HEK293 (cell line): Measurements from ENCODE around the gene OR10R2.

Experiments
- CTCF ChIA-PET: fragments of 350-600 bp; formaldehyde crosslinking; extraction: SDS; loops from one replicate; lab custom pipeline; 2021; ENCODE audit warnings: antibody characterized with exemption; lab: Yijun Ruan, JAX
- POLR2A ChIA-PET: fragments of 300-600 bp; formaldehyde crosslinking; extraction: SDS; loops from one replicate; lab custom pipeline; 2020; ENCODE audit warnings: antibody characterized with exemption, inconsistent platforms; lab: Yijun Ruan, JAX
- H3K27ac ChIP-seq: fragments of 200-500 bp; sonication (Bioruptor generic); 2 replicates; pipeline ENCODE4 v1.5.1; 2014; ENCODE audit warnings: low read depth, low read length, control low read depth, inconsistent platforms; ENCODE audit errors: extremely low read depth
- H3K36me3 ChIP-seq, 2 experiments: fragments of 200-500 bp in 1 of 2; sonication (Bioruptor generic) in 1 of 2; 1 replicate in 1 of 2; 2 replicates in 1 of 2; pipeline ENCODE4 v1.5.1; 2014 to 2017; ENCODE audit warnings: inconsistent platforms in 2 of 2, low read length in 2 of 2; ENCODE audit not compliant: control insufficient read depth in 2 of 2, insufficient read depth in 1 of 2
- H3K4me1 ChIP-seq: fragments of 200-500 bp; sonication (Bioruptor generic); 2 replicates; pipeline ENCODE4 v1.5.1; 2014; ENCODE audit warnings: mild to moderate bottlenecking, low read length, inconsistent platforms; ENCODE audit not compliant: control insufficient read depth, insufficient read depth
- H3K4me3 ChIP-seq: 2 replicates; pipeline ENCODE4 v1.5.1; 2011; ENCODE audit warnings: low read depth, mild to moderate bottlenecking, control low read depth, low read length, moderate library complexity
- H3K9me3 ChIP-seq: fragments of 200-500 bp; sonication (Bioruptor generic); 2 replicates; pipeline ENCODE4 v1.5.1; 2014; ENCODE audit warnings: low read depth, low read length, inconsistent platforms; ENCODE audit not compliant: control insufficient read depth, insufficient read depth
- ELK4 ChIP-seq: IDR thresholded peaks from 2 replicates; pipeline ENCODE4 v1.6.1; 2011; ENCODE audit warnings: mild to moderate bottlenecking, low read depth, low read length, borderline replicate concordance
- PBX3 ChIP-seq: sonication (generic); formaldehyde crosslinking; IDR thresholded peaks from 2 replicates; pipeline ENCODE4 v1.8.1; 2022; ENCODE audit warnings: mild to moderate bottlenecking, moderate library complexity, missing genetic modification reagents
- SCRT1 ChIP-seq: fragments of 450-650 bp; formaldehyde crosslinking; IDR thresholded peaks from 2 replicates; pipeline ENCODE4 v1.5.1; 2016; ENCODE audit warnings: missing biosample characterization, missing genetic modification characterization, borderline replicate concordance
- SP7 ChIP-seq: fragments of 450-650 bp; formaldehyde crosslinking; IDR thresholded peaks from 2 replicates; pipeline ENCODE4 v1.5.1; 2016; ENCODE audit warnings: missing biosample characterization, missing genetic modification characterization
- YY1 ChIP-seq: fragments of 450-650 bp; formaldehyde crosslinking; IDR thresholded peaks from 2 replicates; pipeline ENCODE4 v1.5.1; 2018; ENCODE audit warnings: missing biosample characterization, missing genetic modification characterization
- ZBTB1 ChIP-seq: fragments of 450-650 bp; formaldehyde crosslinking; IDR thresholded peaks from 2 replicates; pipeline ENCODE4 v1.5.1; 2016; ENCODE audit warnings: missing biosample characterization, missing genetic modification characterization
- ZBTB17 ChIP-seq: fragments of 450-650 bp; formaldehyde crosslinking; IDR thresholded peaks from 2 replicates; pipeline ENCODE4 v1.5.1; 2016; ENCODE audit warnings: missing biosample characterization, missing genetic modification characterization
- ZBTB26 ChIP-seq: fragments of 450-650 bp; formaldehyde crosslinking; optimal IDR thresholded peaks from 2 replicates; pipeline ENCODE3; 2016; ENCODE audit warnings: missing biosample characterization, mild to moderate bottlenecking, missing genetic modification characterization
- ZNF214 ChIP-seq: fragments of 450-650 bp; formaldehyde crosslinking; IDR thresholded peaks from 2 replicates; pipeline ENCODE4 v1.5.1; 2017; ENCODE audit warnings: missing biosample characterization, mild to moderate bottlenecking, missing genetic modification characterization, borderline replicate concordance
- ZNF221 ChIP-seq: fragments of 450-650 bp; formaldehyde crosslinking; IDR thresholded peaks from 2 replicates; pipeline ENCODE4 v1.5.1; 2017; ENCODE audit warnings: missing biosample characterization, missing genetic modification characterization, borderline replicate concordance
- ZNF354C ChIP-seq: fragments of 450-650 bp; formaldehyde crosslinking; IDR thresholded peaks from 2 replicates; pipeline ENCODE4 v1.5.1; 2016; ENCODE audit warnings: missing biosample characterization, missing genetic modification characterization, low read depth, borderline replicate concordance
- ZNF362 ChIP-seq: fragments of 450-650 bp; formaldehyde crosslinking; IDR thresholded peaks from 2 replicates; pipeline ENCODE4 v1.5.1; 2016; ENCODE audit warnings: missing biosample characterization, missing genetic modification characterization
- ZNF426 ChIP-seq: fragments of 450-650 bp; formaldehyde crosslinking; IDR thresholded peaks from 2 replicates; pipeline ENCODE4 v1.5.1; 2017; ENCODE audit warnings: missing biosample characterization, missing genetic modification characterization, mild to moderate bottlenecking, inconsistent platforms, moderate library complexity
- ZNF529 ChIP-seq: fragments of 450-650 bp; formaldehyde crosslinking; IDR thresholded peaks from 2 replicates; pipeline ENCODE4 v1.5.1; 2017; ENCODE audit warnings: missing genetic modification characterization, missing biosample characterization; ENCODE audit not compliant: insufficient replicate concordance
- ZNF792 ChIP-seq: fragments of 450-650 bp; formaldehyde crosslinking; IDR thresholded peaks from 2 replicates; pipeline ENCODE4 v1.5.1; 2016; ENCODE audit warnings: missing biosample characterization, missing genetic modification characterization
- ZSCAN4 ChIP-seq: fragments of 450-650 bp; formaldehyde crosslinking; IDR thresholded peaks from 2 replicates; pipeline ENCODE4 v1.5.1; 2017; ENCODE audit warnings: missing biosample characterization, missing genetic modification characterization

OR10R2 gene

GRCh38 chr1:158493054-158493453 lies 21.0 kb downstream of the OR10R2 start:
- H3K4me3 ChIP-seq = no peak overlapping the region
- H3K4me1 ChIP-seq = no peaks in the 10 kb centered on the region
- CTCF ChIA-PET = no interaction called here
- POLR2A ChIA-PET = no interaction called here
- no peak overlapping the region for H3K27ac ChIP-seq
- H3K9me3 ChIP-seq = no peaks in the 10 kb centered on the region
- no peaks in the 10 kb centered on the region for H3K36me3 ChIP-seq
- TF ChIP-seq SP7 (tag by site-specific recombination) (no peak), ZNF529 (tag by site-specific recombination) (no peak), ZBTB26 (tag by site-specific recombination) (no peak), ZBTB17 (tag by site-specific recombination) (no peak), ZNF354C (tag by site-specific recombination) (no peak), ZNF426 (tag by site-specific recombination) (no peak), ZNF221 (tag by site-specific recombination) (no peak), ZNF214 (tag by site-specific recombination) (no peak), ZNF362 (tag by site-specific recombination) (no peak), YY1 (no peak)

GRCh38 chr1:158494796-158495195 lies 22.8 kb downstream of the OR10R2 start:
- H3K27ac ChIP-seq = no peak overlapping the region
- CTCF ChIA-PET = no interaction called here
- H3K36me3 ChIP-seq = no peaks in the 10 kb centered on the region
- H3K4me1 ChIP-seq = no peaks in the 10 kb centered on the region
- H3K4me3 ChIP-seq = no peak overlapping the region
- TF ChIP-seq PBX3 = no peak
- TF ChIP-seq ELK4 = no peak
- no peak for TF ChIP-seq ZSCAN4 (tag by site-specific recombination)
- TF ChIP-seq, all 188 proteins: peak for 0
- POLR2A ChIA-PET = no interaction called here
- H3K9me3 ChIP-seq = no peaks in the 10 kb centered on the region

- no peaks in the 10 kb centered on the region for H3K4me1 ChIP-seq
- CTCF ChIA-PET = interaction anchor here (0.6 to 0.7 kb wide), 2 partner anchors 133 to 375 kb away, joined by 3 to 4 read pairs; no protein-coding TSS in a partner anchor
- TF ChIP-seq ZBTB1 (tag by site-specific recombination) (no peak), ZNF792 (tag by site-specific recombination) (no peak), SCRT1 (tag by site-specific recombination) (no peak)
- TF ChIP-seq, all 188 proteins: peak for 0
- no peaks in the 10 kb centered on the region for H3K36me3 ChIP-seq
- POLR2A ChIA-PET = no interaction called here
- H3K27ac ChIP-seq = no peak overlapping the region
- no peaks in the 10 kb centered on the region for H3K9me3 ChIP-seq
- no peak overlapping the region for H3K4me3 ChIP-seq
Measured at GRCh38 chr1:158496374-158496773, 24.4 kb downstream of the OR10R2 start.
